Embryonic facial prominence (tissue), 1 donor: Measurements from ENCODE around the gene CEP43.

ENCODE experiments used
- DNase-seq: peaks from one replicate; pipeline ENCODE4 v3.0.0-alpha.2; 2016; ENCODE audit errors: extremely low spot score

CEP43 gene

GRCh38 chr6:166966268-166966667 lies 32.9 kb upstream of the CEP43 start:
- DNase-seq: no peak

GRCh38 chr6:166969390-166970002 lies 29.7 kb upstream of the CEP43 start:
- peak; percentile 25 for DNase-seq

- DNase-seq: no peak
Measured at GRCh38 chr6:166970091-166970490, 29.1 kb upstream of the CEP43 start.

DNA sequence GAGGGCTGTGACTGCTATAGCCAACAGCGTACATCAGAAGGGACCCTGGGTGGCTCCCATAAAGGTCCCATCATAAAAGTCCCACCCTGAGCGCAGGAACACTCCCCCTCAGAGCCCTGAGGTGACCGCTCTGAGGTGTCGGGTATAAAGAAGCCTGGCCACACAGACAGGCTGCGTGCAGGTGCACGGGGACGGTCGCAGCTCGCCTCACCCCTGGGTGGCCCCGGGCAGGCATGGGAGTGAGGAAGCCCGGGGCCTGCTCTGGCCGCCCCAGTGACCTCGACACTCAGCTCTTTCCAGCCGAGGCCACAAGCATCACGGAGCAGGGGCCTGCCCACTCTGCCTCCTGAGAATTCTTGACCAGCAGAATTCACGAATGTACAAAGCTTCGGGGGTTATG lies 28.4 kb upstream of the CEP43 start:
- no peak for DNase-seq

GRCh38 chr6:166971271-166971670 lies 27.9 kb upstream of the CEP43 start:
- DNase-seq: no peak

DNA sequence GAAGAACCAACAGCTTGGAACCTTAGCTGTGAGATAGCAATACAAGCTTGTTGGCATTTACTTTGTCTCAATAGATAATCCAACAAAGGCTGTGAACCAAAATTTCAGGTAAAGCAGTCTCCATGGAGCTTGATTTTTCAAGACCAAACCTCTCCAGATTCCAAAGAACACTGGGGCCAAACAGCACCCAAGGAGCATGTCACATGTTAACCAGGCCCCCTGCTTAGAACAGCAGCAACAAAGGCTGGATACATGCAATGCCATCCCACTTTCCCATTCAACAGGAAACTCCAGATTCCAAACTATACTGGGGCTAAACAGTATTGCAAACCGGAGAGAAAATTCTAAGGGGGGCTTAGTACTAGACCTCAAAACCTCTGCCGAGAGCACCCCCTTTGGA lies 27.1 kb upstream of the CEP43 start:
- DNase-seq: no peak

DNA sequence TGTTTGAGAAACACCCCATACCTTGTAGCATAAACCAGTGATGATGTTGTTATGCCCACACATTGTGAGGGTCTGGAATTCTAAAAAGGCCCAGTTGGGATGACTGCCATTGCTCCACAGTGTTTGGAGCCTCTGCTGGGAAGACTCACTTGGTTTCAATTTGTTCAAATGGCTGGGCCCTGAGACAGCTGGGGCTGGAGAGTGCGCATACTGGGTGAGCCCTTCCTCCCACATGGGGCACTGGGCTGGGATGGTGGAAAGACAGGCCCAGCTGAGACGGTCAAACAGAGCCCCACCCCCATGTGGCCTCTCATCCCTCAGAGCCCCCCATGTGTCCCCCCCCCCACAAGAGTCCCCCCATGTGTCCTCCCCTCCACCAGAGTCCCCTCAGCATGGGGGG lies 22.6 kb upstream of the CEP43 start:
- no peak for DNase-seq

GRCh38 chr6:166977621-166978525 lies 21.3 kb upstream of the CEP43 start:
- no peak for DNase-seq

DNA sequence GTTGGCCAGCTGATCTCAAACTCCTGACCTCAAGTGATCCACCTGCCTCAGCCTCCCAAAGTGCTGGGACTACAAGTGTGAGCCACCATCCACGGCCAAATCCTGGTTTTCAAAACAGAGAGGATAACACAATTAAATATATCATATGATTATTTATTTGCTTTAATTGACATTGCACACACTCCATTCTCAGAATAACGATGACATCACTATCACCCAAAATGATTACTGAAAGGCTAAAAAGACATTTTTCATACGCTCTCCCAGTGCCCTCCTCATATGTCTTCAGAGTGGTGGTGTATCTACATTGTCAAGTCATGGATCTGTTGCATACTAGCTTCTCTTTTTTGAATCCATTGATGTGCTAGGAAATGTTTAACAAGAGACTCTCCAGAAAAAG lies 18.5 kb upstream of the CEP43 start:
- DNase-seq: no peak

GRCh38 chr6:166987448-166987847 lies 11.7 kb upstream of the CEP43 start:
- DNase-seq: no peak

GRCh38 chr6:166987930-166988329 lies 11.3 kb upstream of the CEP43 start:
- no peak for DNase-seq

GRCh38 chr6:166988674-166989201 lies 10.5 kb upstream of the CEP43 start:
- DNase-seq: no peak

DNA sequence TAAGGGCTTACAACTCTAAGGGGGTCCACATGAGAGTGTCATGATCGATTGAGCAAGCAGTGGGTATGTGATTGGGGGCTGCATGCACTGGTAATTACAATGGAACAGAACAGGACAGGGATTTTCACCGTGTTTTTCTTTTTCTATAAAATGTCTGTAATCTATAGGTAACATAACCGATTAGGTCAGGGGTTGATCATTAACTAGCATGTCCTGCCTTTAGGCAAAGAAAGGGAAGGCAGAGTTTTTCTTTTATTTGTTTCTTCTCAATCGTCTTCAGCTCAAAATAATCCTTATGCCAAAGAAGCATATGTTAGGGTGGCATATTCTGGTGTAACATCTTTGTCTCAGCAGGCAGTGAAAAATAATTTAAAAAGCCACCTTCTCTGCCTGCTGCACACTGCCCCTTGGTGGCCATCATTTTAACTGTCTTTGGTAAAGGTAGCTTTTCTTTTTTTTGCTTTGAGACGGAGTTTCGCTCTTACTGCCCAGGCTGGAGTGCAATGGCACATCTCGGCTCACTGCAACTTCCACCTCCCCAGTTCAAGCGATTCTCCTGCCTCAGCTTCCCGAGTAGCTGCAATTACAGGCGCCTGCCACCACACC lies 9.7 kb upstream of the CEP43 start:
- no peak for DNase-seq

GRCh38 chr6:166996406-166996805 lies 2.8 kb upstream of the CEP43 start:
- DNase-seq: no peak

DNA sequence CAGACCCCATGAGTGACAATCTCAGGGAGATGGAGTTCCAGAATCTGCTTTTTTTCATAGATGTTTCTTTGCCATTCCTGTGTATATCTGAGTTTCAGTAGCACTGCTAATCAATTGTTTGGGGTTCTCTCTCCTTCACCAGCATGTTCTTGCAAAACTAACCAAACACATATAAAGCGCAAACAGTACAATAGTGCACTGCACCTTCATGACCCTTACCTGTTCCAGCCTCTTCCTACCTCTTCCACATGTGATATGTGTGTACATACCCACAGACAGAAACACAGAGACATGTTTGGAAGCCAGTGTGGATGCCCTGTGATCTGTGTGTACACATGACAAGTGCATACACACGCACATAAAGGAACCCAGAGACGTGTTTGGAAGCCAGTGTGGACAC lies 1.8 kb upstream of the CEP43 start:
- no peak for DNase-seq

GRCh38 chr6:166997768-166998255 lies 1.4 kb upstream of the CEP43 start:
- DNase-seq: no peak

GRCh38 chr6:166998256-166999144 lies 697 bp upstream of the CEP43 start:
- no peak for DNase-seq

- DNase-seq: no peak
Measured at GRCh38 chr6:166999884-167000253, 672 bp downstream of the CEP43 start.

DNA sequence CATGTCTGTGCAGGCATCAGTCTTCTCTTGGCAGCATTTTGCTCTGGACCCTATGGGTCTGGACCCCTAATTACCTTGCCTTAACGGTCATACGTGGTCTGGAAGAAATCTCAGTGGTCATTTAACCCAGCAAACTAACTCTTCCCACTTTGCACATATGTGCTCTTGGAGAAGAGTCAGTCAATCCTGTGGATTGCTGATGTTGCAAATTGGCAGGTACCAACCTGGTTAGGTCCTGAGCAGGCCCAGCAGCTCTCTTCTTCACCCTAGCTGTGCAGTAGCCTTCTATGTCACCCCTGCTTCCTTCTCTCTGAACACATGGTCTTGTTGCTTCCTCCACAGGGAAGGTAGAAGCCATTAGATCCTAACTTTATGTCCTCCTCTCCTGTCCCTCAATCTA lies 1.6 kb downstream of the CEP43 start:
- no peak for DNase-seq

GRCh38 chr6:167005350-167006159 lies 6.4 kb downstream of the CEP43 start:
- DNase-seq: no peak

- no peak for DNase-seq
Measured at GRCh38 chr6:167007985-167008384, 8.8 kb downstream of the CEP43 start.
